Nephron progenitor cell (in vitro differentiated cells): ENCODE results near the gene EMP2.
A peak's percentile ranks its signal among the peaks of the same experiment; 100 is the strongest.

ENCODE experiments used
- DNase-seq: peaks from one replicate; pipeline ENCODE4 v3.0.0; 2021
- H3K27ac Mint-ChIP-seq: 2 replicates; pipeline ENCODE4 v1.8.0; 2021; ENCODE audit warnings: mild to moderate bottlenecking, moderate library complexity, mixed read lengths
- H3K27me3 Mint-ChIP-seq: 2 replicates; pipeline ENCODE4 v1.8.0; 2021; ENCODE audit warnings: mild to moderate bottlenecking, low read depth, mixed read lengths; ENCODE audit not compliant: poor library complexity
- H3K36me3 Mint-ChIP-seq: 2 replicates; pipeline ENCODE4 v1.8.0; 2021; ENCODE audit warnings: low read depth, mixed read lengths
- H3K4me1 Mint-ChIP-seq: 2 replicates; pipeline ENCODE4 v1.8.0; 2021; ENCODE audit warnings: mixed read lengths
- H3K4me3 Mint-ChIP-seq: 2 replicates; pipeline ENCODE4 v1.8.0; 2021; ENCODE audit warnings: mild to moderate bottlenecking, moderate library complexity, mixed read lengths
- H3K9me3 Mint-ChIP-seq: 2 replicates; pipeline ENCODE4 v1.8.0; 2021; ENCODE audit warnings: mild to moderate bottlenecking, moderate library complexity, mixed read lengths
- CTCF ChIP-seq: fragments of 200-600 bp; sonication (generic); IDR thresholded peaks from 2 replicates; pipeline ENCODE4 v1.5.0; 2021; ENCODE audit warnings: antibody characterized with exemption

EMP2 gene

GRCh38 chr16:10548404-10548803 lies 32.0 kb downstream of the EMP2 start:
- no peak for TF ChIP-seq CTCF
- peaks cover 40% of the 10 kb centered on the region for H3K9me3 Mint-ChIP-seq
- no peak overlapping the region for H3K27ac Mint-ChIP-seq
- peaks cover 3% of the 10 kb centered on the region for H3K4me1 Mint-ChIP-seq
- no peak overlapping the region for H3K4me3 Mint-ChIP-seq
- DNase-seq: no peak
- H3K36me3 Mint-ChIP-seq: peaks cover 58% of the 10 kb centered on the region
- H3K27me3 Mint-ChIP-seq: peaks cover 6% of the 10 kb centered on the region

GRCh38 chr16:10547708-10548107 lies 32.7 kb downstream of the EMP2 start:
- Mint-ChIP-seq H3K4me3 (no peak overlapping the region), H3K27ac (no peak overlapping the region), H3K36me3 (peaks cover 64% of the 10 kb centered on the region), H3K27me3 (peaks cover 2% of the 10 kb centered on the region), H3K4me1 (peaks cover 10% of the 10 kb centered on the region), H3K9me3 (peaks cover 40% of the 10 kb centered on the region)
- TF ChIP-seq CTCF: no peak
- no peak for DNase-seq

- Mint-ChIP-seq H3K27ac (no peak overlapping the region), H3K36me3 (peaks cover 62% of the 10 kb centered on the region), H3K9me3 (peaks cover 14% of the 10 kb centered on the region), H3K27me3 (no peaks in the 10 kb centered on the region), H3K4me1 (peaks cover 20% of the 10 kb centered on the region), H3K4me3 (no peak overlapping the region)
- no peak for TF ChIP-seq CTCF
- no peak for DNase-seq
Observed at GRCh38 chr16:10543231-10543977, 37.0 kb downstream of the EMP2 start.

- DNase-seq: no peak
- no peak for TF ChIP-seq CTCF
- peaks cover 23% of the 10 kb centered on the region for H3K4me1 Mint-ChIP-seq
- H3K27ac Mint-ChIP-seq: no peak overlapping the region
- peaks cover 3% of the 10 kb centered on the region for H3K27me3 Mint-ChIP-seq
- no peak overlapping the region for H3K4me3 Mint-ChIP-seq
- no peaks in the 10 kb centered on the region for H3K9me3 Mint-ChIP-seq
- H3K36me3 Mint-ChIP-seq: peaks cover 55% of the 10 kb centered on the region
Observed at GRCh38 chr16:10541366-10541765, 39.0 kb downstream of the EMP2 start.

- DNase-seq: no peak
- peaks cover 3% of the 10 kb centered on the region for H3K27me3 Mint-ChIP-seq
- no peak for TF ChIP-seq CTCF
- peaks cover 48% of the 10 kb centered on the region for H3K36me3 Mint-ChIP-seq
- no peaks in the 10 kb centered on the region for H3K9me3 Mint-ChIP-seq
- peaks cover 36% of the 10 kb centered on the region for H3K4me1 Mint-ChIP-seq
- H3K4me3 Mint-ChIP-seq: no peak overlapping the region
- H3K27ac Mint-ChIP-seq: no peak overlapping the region
Observed at GRCh38 chr16:10539793-10540192, 40.6 kb downstream of the EMP2 start.

GRCh38 chr16:10539236-10539635 lies 41.2 kb downstream of the EMP2 start:
- H3K27ac Mint-ChIP-seq: peak overlapping the region; percentile 54

More at GRCh38 chr16:10539236-10539635, 41.2 kb downstream of the EMP2 start:
- Mint-ChIP-seq H3K27me3 (peaks cover 3% of the 10 kb centered on the region), H3K4me3 (no peak overlapping the region), H3K9me3 (no peaks in the 10 kb centered on the region), H3K36me3 (peaks cover 47% of the 10 kb centered on the region), H3K4me1 (peaks cover 39% of the 10 kb centered on the region)
- no peak for DNase-seq
- TF ChIP-seq CTCF: no peak
